IPS-20b (cell line): ENCODE data around the gene TTYH2.
"Not testable (repeated sequence)": the region's sequence is repeated elsewhere in the genome, so short reads cannot be mapped to it uniquely, and the experiment has no call there.

ENCODE experiments used
- H3K27ac ChIP-seq: one replicate; pipeline ENCODE4 v1.5.1; 2013; ENCODE audit warnings: low read length
- H3K27me3 ChIP-seq: 2 replicates; pipeline ENCODE4 v1.6.1; 2013; ENCODE audit warnings: mild to moderate bottlenecking, low read length, inconsistent platforms; ENCODE audit not compliant: insufficient read depth
- H3K36me3 ChIP-seq: 2 replicates; pipeline ENCODE4 v1.6.1; 2013; ENCODE audit warnings: low read depth, mild to moderate bottlenecking, inconsistent platforms, low read length, moderate library complexity; ENCODE audit not compliant: insufficient read depth
- H3K4me1 ChIP-seq: 2 replicates; pipeline ENCODE4 v1.6.1; 2013; ENCODE audit warnings: mild to moderate bottlenecking, control low read depth, inconsistent platforms, low read length, moderate library complexity; ENCODE audit not compliant: insufficient read depth
- H3K4me3 ChIP-seq: 2 replicates; pipeline ENCODE4 v1.5.1; 2013; ENCODE audit warnings: mild to moderate bottlenecking, low read length, inconsistent platforms
- H3K9ac ChIP-seq: 2 replicates; pipeline ENCODE4 v1.6.1; 2013; ENCODE audit warnings: low read depth, mild to moderate bottlenecking, inconsistent platforms, low read length, moderate library complexity
- H3K9me3 ChIP-seq: 2 replicates; pipeline ENCODE4 v1.6.1; 2013; ENCODE audit warnings: mild to moderate bottlenecking, low read depth, low read length, inconsistent platforms; ENCODE audit not compliant: insufficient read depth

TTYH2 gene

GRCh38 chr17:74274060-74274708 lies 60.8 kb downstream of the TTYH2 start, which contains the start of gene DNAI2:
Gene DNAI2 (plus strand): TSS chr17:74274234. CDS start chr17:74281818, 7,584 bp downstream.
- no peak within 1 kb of the TSS for H3K27ac ChIP-seq
- H3K4me3 ChIP-seq: peak within 1 kb of the TSS; percentile 61; the same call in 1 of the 2 replicates
- no peaks in the 10 kb centered on the region for H3K36me3 ChIP-seq
- H3K4me1 ChIP-seq: peaks cover 10% of the 10 kb centered on the region; the same call in 1 of the 2 replicates
- no peaks in the 10 kb centered on the region for H3K9me3 ChIP-seq
- H3K27me3 ChIP-seq: peaks cover 22% of the 10 kb centered on the region
- H3K9ac ChIP-seq: no peak within 1 kb of the TSS

GRCh38 chr17:74274709-74275340 lies 61.5 kb downstream of the TTYH2 start:
- H3K27ac ChIP-seq: no peak overlapping the region
- 0 out of 2 replicates have a peak overlapping the region, but pooled peaks have one; percentile 61 for H3K4me3 ChIP-seq
- H3K27me3 ChIP-seq: peaks cover 22% of the 10 kb centered on the region
- no peaks in the 10 kb centered on the region for H3K36me3 ChIP-seq
- no peaks in the 10 kb centered on the region for H3K9me3 ChIP-seq
- H3K4me1 ChIP-seq: peaks cover 10% of the 10 kb centered on the region; the same call in 1 of the 2 replicates
- no peak overlapping the region for H3K9ac ChIP-seq

GRCh38 chr17:74276051-74276476 lies 62.7 kb downstream of the TTYH2 start:
- peaks cover 22% of the 10 kb centered on the region for H3K27me3 ChIP-seq
- no peak overlapping the region for H3K4me3 ChIP-seq
- H3K27ac ChIP-seq: no peak overlapping the region
- H3K9ac ChIP-seq: no peak overlapping the region
- no peaks in the 10 kb centered on the region for H3K9me3 ChIP-seq
- H3K36me3 ChIP-seq: no peaks in the 10 kb centered on the region
- H3K4me1 ChIP-seq: peaks cover 10% of the 10 kb centered on the region; the same call in 1 of the 2 replicates

GRCh38 chr17:74276541-74277009 lies 63.2 kb downstream of the TTYH2 start:
- H3K27ac ChIP-seq: no peak overlapping the region
- H3K4me1 ChIP-seq: peaks cover 10% of the 10 kb centered on the region; the same call in 1 of the 2 replicates
- H3K36me3 ChIP-seq: no peaks in the 10 kb centered on the region
- H3K27me3 ChIP-seq: peaks cover 22% of the 10 kb centered on the region
- H3K9me3 ChIP-seq: no peaks in the 10 kb centered on the region
- no peak overlapping the region for H3K4me3 ChIP-seq
- no peak overlapping the region for H3K9ac ChIP-seq

GRCh38 chr17:74277935-74278334 lies 64.6 kb downstream of the TTYH2 start:
- Histone ChIP-seq H3K4me3 (no peak overlapping the region), H3K36me3 (no peaks in the 10 kb centered on the region)

GRCh38 chr17:74279617-74280016 lies 66.2 kb downstream of the TTYH2 start:
- not testable (repeated sequence) for H3K36me3 ChIP-seq, H3K4me1 ChIP-seq, H3K9ac ChIP-seq, H3K9me3 ChIP-seq, H3K4me3 ChIP-seq, H3K27ac ChIP-seq
- peaks cover 11% of the 10 kb centered on the region for H3K27me3 ChIP-seq

More at GRCh38 chr17:74277935-74278334, 64.6 kb downstream of the TTYH2 start:
- Histone ChIP-seq H3K27ac (no peak overlapping the region), H3K9ac (no peak overlapping the region), H3K27me3 (peaks cover 22% of the 10 kb centered on the region), H3K9me3 (no peaks in the 10 kb centered on the region), H3K4me1 (peaks cover 4% of the 10 kb centered on the region; the same call in 1 of the 2 replicates)

- no peak overlapping the region for H3K27ac ChIP-seq
- no peaks in the 10 kb centered on the region for H3K4me1 ChIP-seq
- H3K4me3 ChIP-seq: no peak overlapping the region
- H3K9ac ChIP-seq: no peak overlapping the region
- H3K36me3 ChIP-seq: no peaks in the 10 kb centered on the region
- no peaks in the 10 kb centered on the region for H3K9me3 ChIP-seq
- H3K27me3 ChIP-seq: peaks cover 6% of the 10 kb centered on the region
These were observed 66.7 kb downstream of the TTYH2 start for GRCh38 chr17:74280093-74280513.

- no peak overlapping the region for H3K27ac ChIP-seq
- no peaks in the 10 kb centered on the region for H3K4me1 ChIP-seq
- H3K4me3 ChIP-seq: no peak overlapping the region
- no peaks in the 10 kb centered on the region for H3K27me3 ChIP-seq
- H3K36me3 ChIP-seq: no peaks in the 10 kb centered on the region
- no peaks in the 10 kb centered on the region for H3K9me3 ChIP-seq
- no peak overlapping the region for H3K9ac ChIP-seq
These were observed 68.4 kb downstream of the TTYH2 start for GRCh38 chr17:74281799-74282198.

- H3K4me3 ChIP-seq, H3K9me3 ChIP-seq, H3K9ac ChIP-seq, H3K27me3 ChIP-seq, H3K36me3 ChIP-seq, H3K27ac ChIP-seq, H3K4me1 ChIP-seq: not testable (repeated sequence)
These were observed 68.9 kb downstream of the TTYH2 start for GRCh38 chr17:74282274-74282586.

GRCh38 chr17:74282587-74283370 lies 69.4 kb downstream of the TTYH2 start:
- no peaks in the 10 kb centered on the region for H3K9me3 ChIP-seq
- no peak overlapping the region for H3K27ac ChIP-seq
- H3K4me3 ChIP-seq: no peak overlapping the region
- H3K36me3 ChIP-seq: no peaks in the 10 kb centered on the region
- H3K4me1 ChIP-seq: no peaks in the 10 kb centered on the region
- no peak overlapping the region for H3K9ac ChIP-seq
- H3K27me3 ChIP-seq: no peaks in the 10 kb centered on the region

GRCh38 chr17:74283371-74283673 lies 70.0 kb downstream of the TTYH2 start:
- Histone ChIP-seq H3K27me3 (no peaks in the 10 kb centered on the region), H3K9ac (no peak overlapping the region), H3K4me3 (no peak overlapping the region), H3K9me3 (no peaks in the 10 kb centered on the region), H3K4me1 (no peaks in the 10 kb centered on the region), H3K27ac (no peak overlapping the region), H3K36me3 (no peaks in the 10 kb centered on the region)
